Measurements from ENCODE around the gene MYH16.
"Not testable (repeated sequence)": the region's sequence is repeated elsewhere in the genome, so short reads cannot be mapped to it uniquely, and the experiment has no call there.

Gene MYH16

DNA sequence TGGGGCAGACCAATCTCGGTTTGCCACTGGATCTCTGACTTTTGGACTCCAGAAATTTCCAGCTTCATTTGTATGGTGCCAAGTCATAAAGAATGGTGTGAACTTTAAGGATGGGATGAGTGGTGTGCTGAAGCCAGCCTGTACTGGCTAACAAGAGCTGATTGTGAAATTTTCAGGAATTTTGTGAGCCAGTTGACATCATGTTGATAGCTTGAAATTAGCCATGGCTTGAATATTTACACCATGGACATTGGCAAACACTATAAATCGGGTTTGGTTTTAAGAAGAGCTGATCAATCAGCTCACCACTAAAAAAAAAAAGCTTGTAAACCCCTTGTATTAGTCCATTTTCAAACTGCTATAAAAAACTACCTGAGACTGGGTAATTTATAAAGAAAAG lies 14.1 kb upstream of the MYH16 start:
- no peak for DNase-seq

DNA sequence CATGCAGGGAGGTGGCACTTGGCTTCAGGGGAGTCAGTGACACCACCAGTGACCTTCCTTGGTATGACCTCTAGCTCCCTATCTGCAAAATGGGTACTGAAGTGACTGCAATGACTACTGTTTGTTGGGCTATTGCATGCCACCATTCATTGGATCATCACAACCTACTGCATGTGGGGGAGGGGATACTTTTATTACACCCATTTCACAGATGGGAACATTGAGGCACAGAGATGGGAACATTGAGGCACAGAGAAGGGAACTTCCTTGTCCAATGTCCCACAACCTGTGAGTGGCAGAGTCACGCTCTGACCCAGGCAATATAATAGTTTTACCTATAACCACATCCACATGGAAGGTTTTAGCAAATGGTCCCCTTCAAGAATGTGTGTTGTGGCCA lies 12.2 kb upstream of the MYH16 start:
- no peak for DNase-seq

- DNase-seq: no peak
Observed at GRCh38 chr7:99261646-99262045, 11.0 kb upstream of the MYH16 start.

GRCh38 chr7:99265848-99266480 lies 6.7 kb upstream of the MYH16 start:
- DNase-seq: no peak

DNA sequence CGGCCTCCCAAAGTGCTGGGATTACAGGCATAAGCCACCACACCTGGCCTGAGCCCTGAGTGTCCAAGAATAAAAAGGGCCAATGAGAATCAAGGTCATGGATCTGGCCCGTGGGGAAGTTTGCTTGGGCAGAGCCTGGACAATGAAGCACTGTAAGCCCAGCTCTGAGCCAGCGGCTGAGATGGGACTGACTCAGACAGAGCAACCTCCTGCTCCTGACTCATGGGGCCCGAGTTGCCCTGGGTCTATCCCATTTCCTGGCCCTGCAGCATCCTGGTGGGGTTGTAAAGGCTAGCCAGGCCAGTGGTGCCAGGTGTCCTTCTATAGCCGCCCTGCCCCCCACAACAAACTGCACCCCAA lies 5.2 kb upstream of the MYH16 start:
- DNase-seq: no peak

DNA sequence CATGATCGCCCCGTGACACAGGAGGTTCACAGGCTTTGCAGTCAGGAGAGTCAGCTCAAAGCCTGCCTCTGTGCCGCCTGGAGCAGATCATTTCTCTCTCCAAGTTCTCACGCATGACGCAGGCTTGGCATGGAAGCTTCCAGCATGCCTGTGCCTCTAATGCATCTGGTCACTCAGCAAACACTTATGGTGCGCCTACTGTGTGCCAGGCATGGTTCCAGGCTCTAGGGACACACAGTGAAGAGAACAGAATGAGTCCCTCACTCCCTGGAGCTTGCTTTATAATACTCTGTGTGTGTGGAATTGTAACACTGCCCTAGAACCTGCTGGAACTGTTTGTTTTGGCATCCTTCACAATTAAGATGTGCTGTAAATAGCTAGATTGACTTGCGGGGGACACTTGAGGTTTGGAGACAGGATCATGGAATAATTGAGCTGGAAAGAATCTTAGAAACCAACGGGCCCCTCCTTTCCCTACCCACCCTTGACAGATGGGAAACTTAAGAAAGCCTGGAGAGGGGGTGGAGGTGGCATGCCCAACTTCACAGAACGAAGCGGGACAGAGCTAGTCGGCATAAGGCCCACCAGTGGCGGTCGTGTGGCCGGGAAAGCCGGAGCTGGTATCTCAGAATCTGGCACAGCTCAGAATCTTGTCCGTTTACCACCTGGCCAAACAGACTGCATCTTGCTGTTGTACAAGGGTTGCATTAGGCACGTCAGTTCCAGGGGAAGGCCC lies 4.6 kb upstream of the MYH16 start:
- DNase-seq: no peak

GRCh38 chr7:99268577-99268908 lies 4.1 kb upstream of the MYH16 start:
- DNase-seq: no peak

- DNase-seq: no peak
Observed at GRCh38 chr7:99270702-99271101, 1.9 kb upstream of the MYH16 start.

GRCh38 chr7:99273561-99273960 lies 922 bp downstream of the MYH16 start:
- not testable (repeated sequence) for DNase-seq

DNA sequence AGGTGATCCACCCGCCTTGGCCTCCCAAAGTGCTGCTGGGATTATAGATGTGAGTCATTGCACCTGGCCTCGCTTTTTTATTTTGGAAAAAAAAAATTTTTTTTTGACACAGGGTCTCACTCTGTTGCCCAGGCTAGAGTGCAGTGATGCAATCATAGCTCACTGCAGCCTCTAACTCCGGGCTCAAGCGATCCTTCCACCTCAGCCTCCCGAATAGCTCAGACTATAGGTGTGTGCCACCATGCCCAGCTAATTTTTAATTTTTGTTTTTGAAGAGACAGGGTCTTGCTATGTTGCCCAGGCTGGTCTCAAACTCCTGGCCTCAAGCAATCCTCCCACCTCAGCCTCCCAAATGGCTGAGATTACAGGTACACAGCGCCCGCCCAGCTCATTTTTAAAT lies 2.3 kb downstream of the MYH16 start:
- DNase-seq: not testable (repeated sequence)

DNA sequence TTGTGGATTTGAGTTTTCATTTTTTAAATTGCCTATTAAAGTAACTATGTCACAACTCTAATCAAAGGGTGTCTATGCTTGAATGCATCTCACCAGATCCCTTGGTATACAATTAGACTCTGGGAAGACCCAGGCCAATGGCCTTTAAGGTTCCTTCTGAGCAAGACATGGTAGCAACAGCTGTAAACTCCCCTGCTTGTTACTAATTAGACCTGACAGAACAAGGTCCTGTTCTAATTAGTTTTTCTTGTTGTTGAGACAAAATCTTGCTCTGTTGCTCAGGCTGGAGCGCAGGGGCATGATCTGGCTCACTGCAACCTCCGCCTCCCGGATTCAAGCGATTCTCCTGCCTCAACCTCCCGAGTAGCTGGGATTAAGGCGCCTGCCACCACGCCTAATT lies 2.9 kb downstream of the MYH16 start:
- no peak for DNase-seq

DNA sequence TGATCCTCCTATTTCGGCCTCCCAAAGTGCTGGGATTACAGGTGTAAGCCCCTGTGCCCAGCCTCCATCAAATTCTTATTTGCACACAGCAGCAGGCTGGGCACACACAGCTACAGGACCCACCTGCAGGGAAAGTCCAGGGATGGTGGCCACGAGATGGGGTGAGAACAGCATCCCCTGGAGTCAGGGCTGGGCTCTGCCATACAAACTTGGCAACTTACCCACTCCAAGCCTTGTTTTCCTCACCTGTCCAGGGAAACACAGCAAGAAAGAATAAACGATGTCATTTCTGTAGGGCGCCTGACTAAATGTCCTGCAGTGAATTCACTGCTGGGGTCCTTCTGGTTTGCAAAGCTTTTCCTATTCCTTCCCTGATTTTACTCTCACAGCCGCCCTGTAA lies 5.5 kb downstream of the MYH16 start:
- no peak for DNase-seq

DNA sequence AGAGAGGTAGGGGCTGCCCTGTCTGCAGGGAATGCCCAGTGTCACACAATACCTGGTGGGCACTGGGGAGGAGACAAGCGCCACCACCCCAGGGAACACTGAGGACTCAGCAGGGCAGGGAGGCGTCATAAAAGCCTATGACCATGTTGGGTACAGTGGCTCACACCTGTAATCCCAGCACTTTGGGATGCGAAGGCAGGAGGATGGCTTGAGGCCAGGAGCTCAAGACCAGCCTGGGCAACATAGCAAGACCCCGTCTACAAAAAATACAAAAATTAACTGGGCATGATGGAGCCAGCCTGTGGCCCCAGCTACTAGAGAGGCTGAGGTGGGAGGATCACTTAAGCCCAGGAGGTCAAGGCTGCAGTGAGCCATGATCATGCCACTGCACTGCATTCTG lies 11.5 kb downstream of the MYH16 start:
- not testable (repeated sequence) for DNase-seq

DNA sequence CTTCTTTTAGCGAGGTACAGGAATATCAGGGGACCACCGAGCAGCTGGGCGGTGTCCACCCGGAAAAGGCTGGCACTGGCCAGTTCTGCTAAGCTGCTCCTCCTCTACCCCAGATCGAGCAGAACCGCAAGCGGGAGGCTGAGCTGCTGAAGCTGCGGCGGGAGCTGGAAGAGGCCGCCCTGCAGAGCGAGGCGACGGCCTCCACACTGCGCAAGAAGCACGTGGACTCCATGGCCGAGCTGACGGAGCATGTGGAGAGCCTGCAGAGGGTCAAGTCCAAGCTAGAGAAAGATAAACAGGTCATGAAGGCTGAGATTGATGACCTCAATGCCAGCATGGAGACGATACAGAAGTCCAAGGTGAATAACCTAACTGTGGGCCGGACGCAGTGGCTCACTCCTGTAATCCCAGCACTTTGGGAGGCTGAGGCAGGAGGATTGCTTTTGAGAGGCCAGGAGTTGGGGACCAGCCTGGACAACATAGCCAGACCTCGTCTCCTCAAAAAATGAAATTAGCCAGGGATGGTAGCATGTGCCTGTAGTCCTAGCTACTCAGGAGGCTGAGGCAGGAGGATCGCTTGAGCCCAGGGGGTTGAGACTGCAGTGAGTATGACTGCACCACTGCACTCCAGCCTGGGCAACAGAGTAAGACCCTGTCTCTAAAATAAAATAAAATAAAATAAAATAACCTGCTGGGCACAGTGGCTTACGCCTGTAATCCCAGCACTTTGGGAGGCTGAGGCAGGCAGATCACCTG lies 15.3 kb downstream of the MYH16 start:
- no peak for DNase-seq

- DNase-seq: no peak
Observed at GRCh38 chr7:99289185-99289584, 16.5 kb downstream of the MYH16 start.

- DNase-seq: not testable (repeated sequence)
Observed at GRCh38 chr7:99290148-99290547, 17.5 kb downstream of the MYH16 start.

DNA sequence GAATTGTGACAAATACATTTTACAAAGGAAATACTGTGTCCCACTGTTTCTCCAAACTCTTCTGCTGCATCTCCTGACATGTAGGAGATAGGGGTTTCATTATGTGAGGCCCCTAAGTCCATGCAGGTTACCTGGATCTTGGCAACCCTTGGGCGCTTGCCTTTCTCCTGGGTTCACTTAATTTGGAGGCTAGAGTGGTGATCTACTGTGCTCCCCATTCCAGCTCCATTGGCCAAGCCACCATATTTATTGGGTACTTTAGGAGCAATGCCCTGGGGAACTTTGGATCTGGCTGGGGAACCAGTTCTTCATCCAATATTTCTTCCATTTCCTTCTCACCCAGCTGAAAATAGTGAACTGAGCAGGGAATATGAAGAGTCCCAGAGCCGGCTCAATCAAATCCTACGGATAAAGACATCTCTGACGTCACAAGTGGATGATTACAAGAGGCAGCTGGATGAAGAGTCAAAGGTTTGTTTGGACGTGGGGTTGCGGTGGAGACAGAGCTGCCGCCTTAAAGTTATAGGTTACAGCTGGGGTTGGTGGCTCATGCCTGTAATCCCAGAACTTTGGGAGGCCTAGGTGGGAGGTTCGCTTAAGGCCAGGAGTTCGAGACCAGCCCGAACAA lies 18.5 kb downstream of the MYH16 start:
- DNase-seq: no peak

- DNase-seq: no peak
Observed at GRCh38 chr7:99292127-99292526, 19.5 kb downstream of the MYH16 start.

DNA sequence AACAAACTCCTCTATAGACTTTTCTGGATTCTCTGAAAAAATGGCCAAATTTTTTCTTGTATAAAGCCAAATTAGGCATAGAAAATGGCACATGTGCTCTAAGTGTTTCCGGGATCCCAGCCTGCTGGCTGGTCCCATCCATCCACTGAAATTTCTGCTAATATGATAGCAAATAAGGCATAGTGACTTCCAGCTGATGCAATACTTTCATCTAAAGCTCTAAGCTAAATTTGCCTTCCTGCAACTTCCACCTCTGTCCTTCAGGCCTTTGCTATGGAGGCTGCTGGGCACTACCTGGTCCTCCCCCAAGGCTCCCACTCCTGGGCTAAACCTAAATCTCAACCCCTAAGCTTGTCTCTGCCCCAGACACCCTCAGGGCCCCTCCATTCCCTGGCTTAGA lies 20.5 kb downstream of the MYH16 start:
- no peak for DNase-seq

- DNase-seq: no peak
Observed at GRCh38 chr7:99293650-99294049, 21.0 kb downstream of the MYH16 start.

DNA sequence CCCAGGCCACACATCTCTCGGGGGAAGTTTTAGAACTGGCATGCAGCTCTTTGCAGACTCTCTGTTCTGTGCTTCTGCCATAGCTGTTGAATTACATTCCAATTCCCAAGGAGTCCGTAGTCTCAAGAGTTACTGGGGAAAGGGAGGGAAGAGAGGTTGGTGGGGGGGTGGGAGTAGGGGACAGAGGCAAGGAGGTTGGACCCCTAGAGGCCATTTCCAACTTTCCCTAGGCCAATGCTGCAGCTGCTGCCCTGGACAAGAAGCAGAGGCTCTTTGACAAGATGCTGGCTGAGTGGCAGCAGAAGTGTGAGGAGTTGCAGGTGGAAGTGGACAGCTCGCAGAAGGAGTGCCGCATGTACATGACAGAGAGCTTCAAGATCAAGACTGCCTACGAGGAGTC lies 23.8 kb downstream of the MYH16 start:
- no peak for DNase-seq

DNA sequence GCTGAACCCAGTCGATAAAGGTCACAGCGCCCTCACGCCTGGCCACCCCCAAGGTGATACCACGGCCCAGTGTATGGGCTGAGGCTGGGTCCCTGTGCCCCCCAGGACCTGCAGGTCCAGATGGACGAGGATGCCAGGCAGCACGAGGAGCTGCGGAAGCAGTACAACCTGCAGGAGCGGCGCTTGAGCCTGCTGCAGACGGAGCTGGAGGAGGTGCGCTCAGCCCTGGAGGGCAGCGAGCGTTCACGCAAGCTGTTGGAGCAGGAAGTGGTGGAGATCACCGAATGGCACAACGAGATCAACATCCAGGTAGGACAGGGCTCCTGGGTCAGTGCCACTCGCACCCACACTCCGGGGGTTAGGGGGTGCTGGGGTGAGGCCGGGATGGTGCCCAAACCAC lies 28.9 kb downstream of the MYH16 start:
- DNase-seq: no peak

DNA sequence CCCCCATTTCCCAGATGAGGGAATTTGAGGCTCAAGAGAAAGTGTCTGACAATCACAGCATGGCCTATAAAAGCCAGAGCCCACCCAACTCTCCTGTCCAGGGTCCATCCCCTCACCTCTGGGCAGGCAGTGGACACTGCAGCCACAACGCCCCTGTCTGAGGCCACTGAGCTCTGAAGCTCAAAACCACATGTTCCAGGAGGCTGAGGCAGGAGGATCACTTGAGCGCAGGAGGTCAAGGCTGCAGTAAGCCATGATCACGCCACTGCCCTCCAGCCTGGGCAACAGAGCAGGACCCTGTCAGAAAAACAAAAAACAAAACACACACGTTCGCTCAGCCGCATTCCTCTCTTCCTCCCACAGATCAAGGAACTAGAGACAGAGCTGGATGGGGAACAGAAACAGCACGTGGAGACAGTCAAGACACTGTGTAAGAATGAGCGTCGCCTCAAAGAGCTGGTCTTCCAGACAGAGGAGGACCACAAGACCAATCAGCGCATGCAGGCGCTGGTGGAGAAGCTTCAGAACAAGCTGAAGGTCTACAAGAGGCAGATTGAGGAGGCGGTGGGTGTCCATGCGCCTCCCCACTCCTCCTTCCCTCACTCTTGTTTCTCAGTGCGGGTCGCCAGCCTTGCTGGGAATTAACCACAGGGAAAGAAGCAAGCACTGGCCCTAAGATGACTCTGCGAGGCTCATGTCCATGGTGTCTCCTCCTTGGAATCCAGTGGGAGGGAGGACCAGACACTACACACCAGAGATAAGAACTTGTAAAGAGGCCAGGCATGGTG lies 33.0 kb downstream of the MYH16 start:
- no peak for DNase-seq

Data from activated naive CD4-positive, alpha-beta T cell (primary cell).